ENCODE results near the gene BICC1. TPM values are rescaled to one million over a fixed set of nuclear protein-coding genes. Genes with fewer than 3 reads are reported as not detected.

BICC1 gene
- total and polyA plus RNA-seq, 2 donors (not counting 1 experiment from before 2014, with no cell fraction given): not detected

DNA sequence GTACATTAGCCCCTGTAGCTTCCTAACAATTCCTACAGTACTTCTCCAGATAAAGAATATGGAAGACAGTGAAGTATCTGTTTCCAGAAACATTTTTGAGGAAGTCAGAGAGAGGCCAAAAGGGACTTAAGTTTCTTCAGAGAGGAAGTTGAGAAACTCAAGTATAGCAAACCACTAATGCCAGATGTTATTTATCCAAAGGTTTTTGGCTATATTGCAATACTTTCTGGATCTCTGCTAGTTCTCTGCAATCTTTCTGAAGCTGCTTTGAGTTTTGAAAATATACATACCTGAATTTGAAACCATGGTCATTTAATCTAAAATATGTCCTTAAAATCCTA, 64.7 kb downstream of the BICC1 start:
- Histone ChIP-seq H3K27me3 (replicated peaks in 1 of 4; ENCODE audit: control extremely low read depth in 1 of 4, control insufficient read depth in 3 of 4, insufficient read depth in 4 of 4, low read length in 3 of 4) (no peaks in the 10 kb centered on the region), H3K4me3 (ENCODE audit: control extremely low read depth in 1 of 5, extremely low read depth in 1 of 5, insufficient read depth in 1 of 5, low read depth in 2 of 5, low read length in 4 of 5) (no peak overlapping the region)
- TF ChIP-seq, protein P1, sequence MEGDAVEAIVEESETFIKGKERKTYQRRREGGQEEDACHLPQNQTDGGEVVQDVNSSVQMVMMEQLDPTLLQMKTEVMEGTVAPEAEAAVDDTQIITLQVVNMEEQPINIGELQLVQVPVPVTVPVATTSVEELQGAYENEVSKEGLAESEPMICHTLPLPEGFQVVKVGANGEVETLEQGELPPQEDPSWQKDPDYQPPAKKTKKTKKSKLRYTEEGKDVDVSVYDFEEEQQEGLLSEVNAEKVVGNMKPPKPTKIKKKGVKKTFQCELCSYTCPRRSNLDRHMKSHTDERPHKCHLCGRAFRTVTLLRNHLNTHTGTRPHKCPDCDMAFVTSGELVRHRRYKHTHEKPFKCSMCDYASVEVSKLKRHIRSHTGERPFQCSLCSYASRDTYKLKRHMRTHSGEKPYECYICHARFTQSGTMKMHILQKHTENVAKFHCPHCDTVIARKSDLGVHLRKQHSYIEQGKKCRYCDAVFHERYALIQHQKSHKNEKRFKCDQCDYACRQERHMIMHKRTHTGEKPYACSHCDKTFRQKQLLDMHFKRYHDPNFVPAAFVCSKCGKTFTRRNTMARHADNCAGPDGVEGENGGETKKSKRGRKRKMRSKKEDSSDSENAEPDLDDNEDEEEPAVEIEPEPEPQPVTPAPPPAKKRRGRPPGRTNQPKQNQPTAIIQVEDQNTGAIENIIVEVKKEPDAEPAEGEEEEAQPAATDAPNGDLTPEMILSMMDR (IDR thresholded peaks at IDR 0.05): no peak
- TF ChIP-seq EZH2 (IDR thresholded peaks at IDR 0.05; ENCODE audit: borderline replicate concordance, insufficient read depth, low read depth, low read length, poor library complexity, severe bottlenecking): no peak

DNA sequence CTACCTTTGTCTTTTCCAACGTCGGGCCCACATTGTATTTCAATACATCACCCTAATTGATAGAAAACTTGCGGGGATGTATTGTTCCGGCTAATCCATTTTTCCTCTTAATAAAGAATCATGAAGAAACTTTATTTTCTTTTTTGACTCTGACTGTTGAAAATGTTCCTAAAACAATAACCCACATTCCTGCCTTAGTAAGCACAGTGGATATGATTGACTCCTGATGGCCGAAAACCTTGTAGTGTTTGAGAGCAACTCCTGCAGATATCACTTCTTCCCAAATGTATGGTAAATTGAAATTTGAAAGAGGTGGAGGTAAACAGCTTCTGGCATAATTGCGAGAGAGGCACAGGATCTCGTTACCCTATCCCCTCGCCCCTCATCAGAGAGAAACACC, 65.7 kb downstream of the BICC1 start:
- TF ChIP-seq, protein P1 (IDR thresholded peaks at IDR 0.05): no peak
- TF ChIP-seq EZH2 (IDR thresholded peaks at IDR 0.05; ENCODE audit: borderline replicate concordance, insufficient read depth, low read depth, low read length, poor library complexity, severe bottlenecking): no peak
- Mint-ChIP-seq H3K27ac (no peak overlapping the region), H3K4me3 (no peak overlapping the region), H3K9me3 (ENCODE audit: insufficient read depth) (peaks cover 1% of the 10 kb centered on the region), H3K4me1 (no peaks in the 10 kb centered on the region), H3K27me3 (peaks cover under 1% of the 10 kb centered on the region)
- no peak overlapping the region for H3K9ac ChIP-seq (ENCODE audit: low read length)
- 96% methylated on average over 4 of the region's 8 CpGs for WGBS (ENCODE audit: insufficient coverage)
- ChIA-PET POLR2A (no interaction called here), CTCF (no interaction called here)
- H3K4me2 ChIP-seq (replicated peaks; ENCODE audit: low read depth, low read length, poor library complexity, severe bottlenecking): no peak overlapping the region
- H3K36me3 ChIP-seq (replicated peaks in 1 of 2; ENCODE audit: control extremely low read depth in 1 of 2, control insufficient read depth in 1 of 2, extremely low read depth in 1 of 2, insufficient read depth in 2 of 2, low read length in 1 of 2): no peaks in the 10 kb centered on the region
- H3K9me3 ChIP-seq (ENCODE audit: control extremely low read depth in 1 of 3, control insufficient read depth in 2 of 3, insufficient read depth in 1 of 3, low read length in 2 of 3): no peaks in the 10 kb centered on the region
- intact Hi-C loops (cut with micrococcal nuclease): no loop called here
- H3K79me2 ChIP-seq (ENCODE audit: control insufficient read depth, insufficient read depth, low read length): no peaks in the 10 kb centered on the region
- H4K20me1 ChIP-seq (ENCODE audit: control insufficient read depth, insufficient read depth, low read length, poor library complexity, severe bottlenecking): no peaks in the 10 kb centered on the region
- H3K27ac ChIP-seq (ENCODE audit: low read length in 2 of 2): no peak overlapping the region
- H3K4me1 ChIP-seq (ENCODE audit: control insufficient read depth in 2 of 2, insufficient read depth in 2 of 2, low read length in 2 of 2): no peaks in the 10 kb centered on the region
- H3K4me3 ChIP-seq (ENCODE audit: control extremely low read depth in 1 of 5, extremely low read depth in 1 of 5, insufficient read depth in 1 of 5, low read depth in 2 of 5, low read length in 4 of 5): no peak overlapping the region
- H3K27me3 ChIP-seq (replicated peaks in 1 of 4; ENCODE audit: control extremely low read depth in 1 of 4, control insufficient read depth in 3 of 4, insufficient read depth in 4 of 4, low read length in 3 of 4): no peaks in the 10 kb centered on the region
- no peak overlapping the region for H2AFZ ChIP-seq (ENCODE audit: insufficient read depth, low read depth, low read length, poor library complexity, severe bottlenecking)
- DNase-seq (no peak), ATAC-seq (ENCODE audit: low read depth) (no peak)

More for the DNA sequence above, 64.7 kb downstream of the BICC1 start:
- H2AFZ ChIP-seq (ENCODE audit: insufficient read depth, low read depth, low read length, poor library complexity, severe bottlenecking): no peak overlapping the region
- no peaks in the 10 kb centered on the region for H3K36me3 ChIP-seq (replicated peaks in 1 of 2; ENCODE audit: control extremely low read depth in 1 of 2, control insufficient read depth in 1 of 2, extremely low read depth in 1 of 2, insufficient read depth in 2 of 2, low read length in 1 of 2)
- intact Hi-C loops (cut with micrococcal nuclease): no loop called here
- no peaks in the 10 kb centered on the region for H3K4me1 ChIP-seq (ENCODE audit: control insufficient read depth in 2 of 2, insufficient read depth in 2 of 2, low read length in 2 of 2)
- no peak overlapping the region for H3K27ac ChIP-seq (ENCODE audit: low read length in 2 of 2)
- H3K4me2 ChIP-seq (replicated peaks; ENCODE audit: low read depth, low read length, poor library complexity, severe bottlenecking): no peak overlapping the region
- H3K4me1 Mint-ChIP-seq: no peaks in the 10 kb centered on the region
- no peak overlapping the region for H3K4me3 Mint-ChIP-seq
- no peak for DNase-seq
- H3K27me3 Mint-ChIP-seq: no peaks in the 10 kb centered on the region
- no peaks in the 10 kb centered on the region for H3K9me3 Mint-ChIP-seq (ENCODE audit: insufficient read depth)
- no peaks in the 10 kb centered on the region for H3K9me3 ChIP-seq (ENCODE audit: control extremely low read depth in 1 of 3, control insufficient read depth in 2 of 3, insufficient read depth in 1 of 3, low read length in 2 of 3)
- H3K9ac ChIP-seq (ENCODE audit: low read length): no peak overlapping the region
- POLR2A ChIA-PET: no interaction called here
- H4K20me1 ChIP-seq (ENCODE audit: control insufficient read depth, insufficient read depth, low read length, poor library complexity, severe bottlenecking): no peaks in the 10 kb centered on the region
- no peak for ATAC-seq (ENCODE audit: low read depth)
- H3K27ac Mint-ChIP-seq: no peak overlapping the region
- H3K79me2 ChIP-seq (ENCODE audit: control insufficient read depth, insufficient read depth, low read length): no peaks in the 10 kb centered on the region
- CTCF ChIA-PET: no interaction called here

Data from B cell (primary cell).